HG02938 (cell line): Measurements from ENCODE around the gene LYST.

ENCODE experiments used
- ATAC-seq: cut with Tn5 transposase; IDR thresholded peaks from one replicate; pipeline ENCODE4 v1.9.1; 2021; ENCODE audit warnings: mild to moderate bottlenecking, moderate library complexity; ENCODE audit not compliant: unreplicated experiment

Gene LYST

DNA sequence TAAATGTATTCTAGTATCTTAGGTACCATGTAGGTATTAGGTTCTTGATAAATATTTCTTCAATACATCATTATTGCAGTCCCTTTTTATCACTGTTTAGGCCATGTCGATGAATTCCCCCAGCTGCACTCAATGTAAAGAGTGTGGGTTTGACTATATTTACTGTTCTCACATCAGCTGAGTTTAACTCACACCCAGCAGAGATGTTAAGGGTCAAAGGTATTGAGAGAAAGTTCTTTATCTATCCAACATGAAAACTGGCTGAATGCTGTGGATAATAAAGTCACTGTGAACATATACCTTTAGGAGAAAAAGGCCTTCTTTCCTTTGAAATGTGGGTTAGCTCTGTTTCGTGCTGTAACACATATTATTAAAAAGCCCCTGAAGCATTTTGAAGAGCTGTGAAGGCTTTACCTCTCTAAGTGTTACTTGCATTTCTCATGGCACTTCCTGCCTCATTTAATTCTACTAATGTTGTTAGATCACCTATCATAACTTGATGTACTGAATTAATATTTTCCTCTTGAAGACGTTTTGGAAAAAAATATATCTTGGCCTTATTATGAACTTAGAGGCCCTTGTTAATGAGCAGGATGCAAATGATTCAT, 19.1 kb upstream of the LYST start:
- ATAC-seq, result no peak

DNA sequence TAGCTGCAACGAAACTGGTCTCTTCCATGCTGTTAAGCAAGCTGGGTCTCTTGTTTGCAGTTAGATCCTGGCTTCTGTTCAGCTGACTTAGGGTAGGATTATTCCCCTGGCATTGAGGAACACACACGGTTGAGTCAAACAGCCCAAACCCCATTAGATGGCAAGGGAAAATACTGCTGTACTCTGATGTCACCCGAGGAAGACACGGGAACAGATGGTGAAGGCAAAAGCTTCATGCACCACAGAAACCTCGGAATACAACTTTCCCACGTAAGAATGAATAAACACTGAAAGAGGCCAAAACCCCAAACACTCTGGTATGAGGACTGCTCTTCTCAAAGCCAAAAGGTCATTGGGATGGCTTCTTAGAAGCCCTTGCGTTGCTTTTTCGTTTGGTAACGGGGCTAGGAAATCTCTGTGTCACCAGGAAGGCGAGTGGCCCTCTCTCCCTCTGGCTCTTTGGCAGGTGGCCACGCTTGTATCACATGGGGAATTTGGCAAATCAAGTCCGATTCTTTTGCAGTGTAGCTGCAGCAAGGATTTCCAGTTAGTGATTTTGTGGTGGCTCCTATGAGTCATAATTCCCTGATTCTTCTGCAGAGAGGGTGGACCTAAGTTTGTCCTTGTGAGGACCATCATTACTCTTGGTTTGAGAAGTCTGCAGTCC, 16.7 kb upstream of the LYST start:
- ATAC-seq, result no peak

DNA sequence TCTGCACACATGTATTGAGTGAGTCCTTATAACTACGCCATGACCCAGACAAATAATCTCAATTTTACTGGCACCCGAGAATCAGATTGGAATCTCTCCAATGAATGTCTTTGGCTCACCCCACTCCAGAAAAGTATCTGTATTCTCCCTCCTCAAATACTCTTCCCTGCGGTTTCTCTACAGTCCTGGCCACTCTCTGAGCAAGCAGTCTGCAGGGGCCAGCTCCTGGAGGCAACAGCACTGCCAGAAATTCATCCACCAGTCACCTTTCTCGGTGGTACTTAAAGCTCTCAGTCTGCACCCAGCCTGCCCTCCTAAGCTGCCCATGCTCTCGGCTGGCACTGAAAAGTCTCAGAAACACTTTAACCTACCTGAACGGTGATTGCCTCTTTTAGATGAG, 16.1 kb upstream of the LYST start:
- no peak for ATAC-seq

DNA sequence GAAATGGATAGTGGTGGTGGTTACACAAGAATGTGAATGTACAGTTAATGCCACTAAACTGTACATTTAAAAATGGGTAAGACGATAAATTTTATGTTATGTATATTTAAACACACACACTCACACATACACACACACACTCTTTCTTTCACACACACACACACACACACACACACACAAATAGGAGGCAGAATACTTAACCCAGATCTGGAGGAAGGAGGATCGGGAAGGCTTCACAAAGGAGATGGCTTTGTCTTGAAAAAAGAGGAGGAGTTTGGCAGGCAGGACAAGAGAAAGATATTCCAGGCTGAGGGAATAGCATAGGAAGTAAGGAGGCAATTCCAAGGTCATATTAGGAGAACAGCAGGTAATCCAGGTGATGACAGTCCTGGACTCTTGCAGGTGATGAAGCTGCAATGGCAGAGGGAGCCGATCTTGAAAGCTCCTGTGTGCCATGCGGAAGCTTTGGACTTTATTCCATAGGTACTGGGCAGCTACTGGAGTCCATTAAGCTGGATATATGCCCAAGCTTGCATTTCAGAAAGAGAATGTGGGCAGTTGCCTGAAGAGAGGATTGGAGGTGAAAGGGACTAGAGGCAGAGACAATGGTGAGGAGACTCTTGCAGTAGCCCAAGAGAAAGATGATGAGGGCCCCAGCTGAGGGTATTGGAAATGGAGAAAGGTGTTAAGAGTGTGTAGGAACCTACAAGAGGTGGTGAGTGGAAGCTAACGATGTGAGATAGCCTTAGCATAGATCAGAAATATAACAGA, 15.4 kb upstream of the LYST start:
- no peak for ATAC-seq

DNA sequence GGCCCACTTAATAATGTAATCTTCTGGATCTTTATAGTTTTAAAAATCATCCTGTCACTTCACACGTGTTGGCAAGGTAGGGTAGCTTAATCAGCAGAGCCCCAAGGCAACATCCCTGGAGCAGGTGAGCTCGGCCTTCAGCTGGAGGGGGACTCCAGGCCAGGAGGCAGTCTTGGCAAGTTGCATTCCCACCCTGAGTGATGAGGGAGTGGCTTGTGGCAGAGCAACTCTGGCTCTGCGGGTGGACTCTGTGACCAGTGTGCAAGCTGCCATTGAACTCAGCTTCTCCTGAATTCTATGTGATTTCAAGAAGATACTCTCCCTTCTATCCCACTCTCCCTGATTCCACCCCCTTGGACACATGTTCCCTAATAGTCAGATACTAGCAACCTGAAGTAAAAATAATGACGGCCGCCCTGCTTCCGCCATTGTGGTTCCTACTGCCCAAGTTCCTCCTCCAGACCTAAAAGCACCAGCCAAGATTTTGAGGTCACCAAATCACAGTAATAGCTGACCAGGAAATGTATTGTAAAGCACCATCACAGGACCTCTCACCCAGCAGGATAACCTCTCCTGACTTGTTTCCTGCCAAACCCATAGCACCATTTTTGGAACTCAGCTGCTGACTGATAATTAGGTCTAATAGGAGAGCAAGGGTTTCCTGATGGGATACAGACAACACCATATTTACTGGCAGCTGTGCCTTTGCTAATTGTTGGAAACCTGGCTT, 11.5 kb upstream of the LYST start:
- no peak for ATAC-seq

GRCh38 chr1:235876402-235876841, 9.7 kb upstream of the LYST start:
- ATAC-seq, result no peak

GRCh38 chr1:235875036-235875597, 8.4 kb upstream of the LYST start:
- ATAC-seq, result no peak

DNA sequence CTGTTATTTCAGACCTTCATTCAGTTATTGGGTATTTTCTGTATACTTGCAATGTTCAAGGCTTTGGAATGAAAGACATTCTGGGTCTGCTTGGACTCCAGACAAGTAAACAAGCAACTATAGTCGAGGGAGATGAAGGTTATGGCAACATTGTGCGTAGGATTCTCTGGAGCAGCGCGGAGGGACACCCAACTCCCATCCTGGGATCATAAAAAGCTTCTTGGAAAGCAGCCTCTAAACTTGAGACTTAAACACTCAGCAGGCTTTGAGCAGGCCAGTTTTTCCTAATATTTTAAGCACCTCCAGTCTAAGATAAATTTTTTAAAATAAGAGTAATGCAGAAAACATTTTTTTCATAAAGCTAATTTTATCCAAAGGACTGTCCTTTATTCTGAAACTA, 7.6 kb upstream of the LYST start:
- no peak for ATAC-seq

DNA sequence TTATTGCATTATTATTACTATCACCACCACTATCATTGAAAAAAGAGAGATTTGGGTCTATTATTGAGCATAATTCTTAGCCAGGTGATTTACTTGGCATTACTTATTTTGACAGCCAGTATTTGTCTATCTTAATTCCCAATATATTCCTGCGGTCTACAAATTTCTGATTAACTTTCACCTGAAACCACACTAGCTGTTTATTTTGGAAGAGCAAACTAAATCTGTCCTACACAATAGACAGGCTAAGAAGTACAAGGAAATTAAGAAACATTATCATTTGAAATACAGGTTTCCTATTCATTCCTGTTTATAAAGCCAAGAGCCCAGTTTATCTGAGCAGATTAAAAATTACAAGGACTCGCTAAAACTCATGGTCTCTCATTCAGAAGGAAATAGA, 6.9 kb upstream of the LYST start:
- ATAC-seq, result no peak

DNA sequence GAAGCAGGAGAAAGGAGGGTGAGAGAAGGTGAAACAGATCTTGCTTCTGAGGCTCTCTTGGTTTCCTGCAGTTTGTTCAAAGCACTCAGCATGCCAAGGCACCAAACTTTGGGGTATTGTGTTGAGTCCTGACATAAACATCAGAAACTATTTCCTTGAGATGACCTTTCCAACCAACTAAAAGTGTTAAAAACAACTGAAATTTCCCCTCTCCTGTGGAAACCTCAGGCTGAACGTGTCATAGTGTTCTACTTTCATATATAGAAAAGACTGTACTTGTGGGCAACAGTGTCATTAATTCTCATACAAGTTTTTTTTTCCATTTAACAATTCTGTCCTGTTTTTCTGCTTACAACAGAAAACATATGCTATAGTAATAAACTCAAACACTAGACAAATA, 6.3 kb upstream of the LYST start:
- no peak for ATAC-seq

- ATAC-seq, result no peak
Measured at GRCh38 chr1:235872270-235872669, 5.6 kb upstream of the LYST start.

DNA sequence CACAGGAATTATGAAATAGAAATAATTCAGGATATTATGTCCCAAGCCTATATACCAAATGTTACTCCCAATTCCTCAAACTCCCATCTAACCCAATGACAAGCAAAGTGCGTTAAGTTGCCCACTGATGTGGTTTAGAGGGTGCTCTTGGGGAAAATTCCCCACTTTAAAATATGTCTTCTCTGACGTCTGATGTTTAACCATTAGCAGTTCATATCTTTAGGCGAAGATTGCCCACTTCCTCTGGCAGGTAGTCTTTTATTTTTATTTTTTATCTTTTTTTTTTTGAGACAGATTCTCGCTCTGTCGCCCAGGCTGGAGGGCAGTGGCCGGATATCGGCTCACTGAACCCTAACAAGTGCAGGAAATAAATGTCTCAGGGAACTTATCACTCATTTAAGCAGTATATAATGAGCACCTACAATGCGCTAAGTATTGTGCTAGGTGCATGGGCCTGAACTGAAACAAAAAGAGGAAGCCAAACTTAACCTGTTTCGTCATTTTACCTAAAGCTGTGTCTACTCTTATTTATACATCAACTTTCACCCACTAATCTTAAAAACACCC, 1.3 kb upstream of the LYST start:
- peak; percentile 33 for ATAC-seq

DNA sequence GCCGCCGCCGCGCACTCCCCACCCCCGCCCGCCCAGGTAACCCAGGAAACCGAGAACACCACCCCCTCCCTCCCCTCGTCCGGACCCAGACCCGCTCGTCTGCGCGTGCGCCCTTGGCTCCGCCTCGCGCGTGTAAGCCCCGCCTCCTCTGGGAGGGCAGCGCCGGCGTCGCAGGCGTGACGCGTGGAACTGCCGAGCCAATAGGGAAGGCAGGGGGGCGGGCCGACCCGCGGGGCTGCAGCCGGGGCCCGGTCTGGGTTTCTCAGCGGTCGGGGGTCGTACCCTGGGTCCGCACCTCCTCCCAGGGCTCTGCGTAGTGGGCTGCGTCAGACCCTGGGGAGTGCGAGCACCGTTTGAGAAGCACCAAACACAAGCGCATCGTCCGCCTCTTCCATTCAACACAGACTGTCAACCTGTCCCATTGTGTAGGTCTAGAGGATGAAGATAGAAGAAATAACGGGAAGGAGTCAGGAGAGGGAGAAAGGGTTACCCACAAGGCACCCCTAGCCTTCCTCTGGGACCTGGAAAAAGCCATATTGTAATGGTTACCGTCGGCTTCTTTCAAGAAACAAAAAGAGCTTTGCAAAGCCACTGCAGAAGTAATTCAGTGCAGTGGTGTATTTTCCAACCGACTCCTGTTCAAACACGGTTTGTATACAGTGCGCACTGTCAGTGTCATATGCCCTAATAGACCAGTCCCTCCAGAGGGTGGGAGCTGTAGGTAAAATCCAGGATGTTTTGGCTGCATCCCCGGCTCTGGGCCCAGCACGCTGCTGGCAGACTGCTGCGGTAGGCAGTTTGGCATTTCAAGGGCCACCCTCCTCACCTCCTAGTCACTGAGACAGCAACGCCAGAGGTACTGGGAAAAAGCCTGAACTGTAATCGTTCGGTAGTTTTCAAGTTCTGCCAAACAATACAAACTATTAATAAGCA, 473 bp upstream of the LYST start:
- peak; percentile 56 for ATAC-seq

- peak; percentile 2 for ATAC-seq
Measured at GRCh38 chr1:235865565-235866204, 1.0 kb downstream of the LYST start.

GRCh38 chr1:235864931-235865525, 1.7 kb downstream of the LYST start:
- no peak for ATAC-seq

- ATAC-seq, result no peak
Measured at GRCh38 chr1:235864469-235864868, 2.2 kb downstream of the LYST start.

GRCh38 chr1:235863699-235864093, 3.0 kb downstream of the LYST start:
- no peak for ATAC-seq

DNA sequence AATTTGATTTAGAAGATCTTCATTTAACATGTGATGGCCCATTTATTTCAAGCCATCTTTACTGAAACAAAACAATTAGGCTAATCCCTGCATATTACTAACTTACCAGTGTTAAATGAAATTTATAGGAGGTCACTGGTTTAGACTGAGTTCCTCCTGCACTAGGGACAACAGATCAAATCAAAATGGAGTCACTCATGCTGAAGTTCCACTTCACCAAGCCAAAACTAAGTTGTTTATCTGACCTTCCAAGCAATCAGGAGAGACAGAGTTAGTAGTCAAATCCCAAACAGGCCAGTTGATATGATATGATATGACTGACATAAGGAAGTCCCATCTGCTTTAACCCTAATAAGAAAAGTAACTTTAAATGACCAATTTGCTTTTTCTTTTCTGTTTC, 4.8 kb downstream of the LYST start:
- ATAC-seq, result no peak

DNA sequence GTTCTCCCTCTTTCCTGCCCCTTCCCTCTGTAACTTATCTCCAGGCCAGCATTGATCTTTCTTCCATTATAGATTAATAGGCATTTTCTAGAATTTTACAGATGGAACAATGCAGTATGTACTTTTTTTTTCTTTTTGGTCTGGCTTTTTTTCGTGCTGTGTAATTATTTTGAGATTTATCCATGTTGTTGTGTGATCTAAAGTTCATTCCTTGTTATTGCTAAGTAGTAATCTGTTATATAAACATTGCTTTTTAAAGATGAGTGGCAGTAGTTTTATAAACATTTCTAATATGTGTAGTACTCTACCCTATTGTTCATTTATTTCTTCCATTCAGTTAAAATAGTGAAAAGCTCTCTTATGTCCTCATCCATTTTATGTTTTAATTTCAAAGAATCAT, 5.9 kb downstream of the LYST start:
- ATAC-seq, result no peak
